ENCODE measurements around the gene CTDSP2. TPM values are rescaled to one million over a fixed set of nuclear protein-coding genes. Genes with fewer than 3 reads are reported as not detected.

CTDSP2 gene
- total RNA-seq, 1 experiment from 2014 or later, result 82.7 TPM

- Histone ChIP-seq H3K36me3 (ENCODE audit: control insufficient read depth in 1 of 2, insufficient read depth in 2 of 2, low read length in 2 of 2) (peaks cover 17 to 25% of the 10 kb centered on the region in 2 experiments; a peak in 3 of 4 replicates), H3K4me1 (ENCODE audit: control insufficient read depth in 1 of 2, insufficient read depth in 2 of 2, low read length in 2 of 2) (peaks cover 6 to 10% of the 10 kb centered on the region in 2 experiments), H3K9ac (ENCODE audit: low read length) (peak within 1 kb of the TSS; percentile 91), H3K27me3 (ENCODE audit: insufficient read depth, low read length) (no peaks in the 10 kb centered on the region), H3K9me3 (ENCODE audit: control insufficient read depth in 1 of 2, insufficient read depth in 1 of 2, low read depth in 1 of 2, low read length in 2 of 2) (no peaks in the 10 kb centered on the region), H3K27ac (ENCODE audit: low read depth, low read length) (peak within 1 kb of the TSS; percentile 53), H4K20me1 (ENCODE audit: insufficient read depth) (no peaks in the 10 kb centered on the region), H2AFZ (ENCODE audit: low read depth, low read length, poor library complexity, severe bottlenecking) (no peak within 1 kb of the TSS), H3K4me2 (ENCODE audit: low read length) (peak within 1 kb of the TSS; percentile 74), H3K4me3 (replicated peaks in 1 of 2; ENCODE audit: low read depth in 1 of 2, low read length in 2 of 2) (peak within 1 kb of the TSS; percentile 98 to 100), H3K9me2 (ENCODE audit: insufficient read depth) (no peaks in the 10 kb centered on the region), H3K79me2 (ENCODE audit: insufficient read depth, low read length) (peaks cover 47% of the 10 kb centered on the region)
- intact Hi-C loops (cut with micrococcal nuclease), result loop anchor here (1.0 kb wide), 1 partner anchor 11 kb away; the partner anchor contains the start of genes EEF1AKMT3 and METTL1
- POLR2A ChIA-PET, result interaction anchor here (0.7 to 1.2 kb wide), 3 partner anchors 11 to 30 kb away, joined by 3 to 6 read pairs (median 3); partner anchors contain the start of genes EEF1AKMT3 and METTL1
- ATAC-seq (peak; percentile 89), DNase-seq (ENCODE audit: low read depth, low spot score) (peak; percentile 89)
- RAD21 ChIA-PET (ENCODE audit: low non-redundant PET in 1 of 2, low total read pairs in 2 of 2, uncharacterized antibody in 2 of 2, unreplicated experiment in 2 of 2), result interaction anchor here in 1 of 2 experiments (0.7 kb wide), 1 partner anchor 11 kb away, joined by 3 read pairs; the partner anchor contains the start of genes EEF1AKMT3 and METTL1
- no TSS peak for BruUV-seq (replicated peaks)
- CTCF ChIA-PET, result interaction anchor here (0.9 to 1.1 kb wide), 4 partner anchors 10 to 23 kb away, joined by 3 to 5 read pairs (median 4); partner anchors contain the start of genes EEF1AKMT3 and METTL1
- TF ChIP-seq ATF3 (IDR thresholded peaks at IDR 0.05) (no peak; the same call in 1 of the 2 replicates), RAD21 (IDR thresholded peaks at IDR 0.05; ENCODE audit: low read depth) (peak; percentile 47), SP1 (IDR thresholded peaks at IDR 0.05; ENCODE audit: low read depth) (peak; percentile 92), CBX3 (IDR thresholded peaks at IDR 0.05; ENCODE audit: low read depth) (peak; percentile 94), ZBTB33 (IDR thresholded peaks at IDR 0.05; ENCODE audit: extremely low read depth, insufficient replicate concordance, low read length) (peak; percentile 89), FOSL1 (IDR thresholded peaks at IDR 0.05; ENCODE audit: low read depth) (no peak), SIN3A (IDR thresholded peaks at IDR 0.05; ENCODE audit: low read depth) (peak; percentile 95), TCF7L2 (IDR thresholded peaks at IDR 0.05; ENCODE audit: borderline replicate concordance, extremely low read depth, insufficient read depth, insufficient read length) (peak; percentile 51), ZFX (IDR thresholded peaks at IDR 0.05) (peak; percentile 59; the same call in 1 of the 2 replicates), POLR2A (IDR thresholded peaks at IDR 0.05; ENCODE audit: borderline replicate concordance, extremely low read depth, insufficient read depth, insufficient read length) (peak; percentile 79), CTCF (IDR thresholded peaks at IDR 0.05 in 2 of 3, conservative IDR thresholded peaks at IDR 0.05 in 1 of 3; ENCODE audit: borderline replicate concordance in 1 of 3, insufficient read depth in 1 of 3, low read depth in 2 of 3, low read length in 2 of 3) (peak; percentile 76 to 93 (median 85)), EZH2phosphoT487 (IDR thresholded peaks at IDR 0.05; ENCODE audit: borderline replicate concordance) (no peak), JUND (IDR thresholded peaks at IDR 0.05) (no peak; the same call in 1 of the 2 replicates), REST (IDR thresholded peaks at IDR 0.05; ENCODE audit: low read depth) (no peak), POLR2AphosphoS5 (IDR thresholded peaks at IDR 0.05; ENCODE audit: low read depth, low read length) (peak; percentile 94), EGR1 (IDR thresholded peaks at IDR 0.05; ENCODE audit: low read depth) (no peak), ELF1 (IDR thresholded peaks at IDR 0.05; ENCODE audit: borderline replicate concordance, low read depth) (no peak; the same call in 1 of the 2 replicates)
Measured at GRCh38 chr12:57782608-57783465, 63.7 kb downstream of the CTDSP2 start, which contains the start of gene TSFM. TSFM (plus strand) TSS chr12:57782787; CDS start chr12:57782802, 15 bp downstream.

Measured in HCT116 (cell line).